Measurements from ENCODE around the gene CST7. TPM values are rescaled to one million over a fixed set of nuclear protein-coding genes. Genes with fewer than 3 reads are reported as not detected.

CST7 gene
- total RNA-seq, 1 donor from 2014 or later: not detected

GRCh38 chr20:24959591-24960301 lies 10.7 kb downstream of the CST7 start:
- peaks cover 12% of the 10 kb centered on the region for H3K27me3 Mint-ChIP-seq (ENCODE audit: unreplicated experiment)
- peaks cover 11% of the 10 kb centered on the region for H3K9me3 Mint-ChIP-seq (ENCODE audit: unreplicated experiment)
- no peak for DNase-seq
- peaks cover 13% of the 10 kb centered on the region for H3K36me3 Mint-ChIP-seq (ENCODE audit: unreplicated experiment)
- no peak overlapping the region for H3K27ac Mint-ChIP-seq (ENCODE audit: unreplicated experiment)
- TF ChIP-seq CTCF (IDR thresholded peaks at IDR 0.05; ENCODE audit: partially characterized antibody, unreplicated experiment): no peak
- H3K4me1 Mint-ChIP-seq (ENCODE audit: low read depth, unreplicated experiment): peaks cover 38% of the 10 kb centered on the region
- no peak overlapping the region for H3K4me3 Mint-ChIP-seq (ENCODE audit: unreplicated experiment)

GRCh38 chr20:24960302-24960801 lies 11.3 kb downstream of the CST7 start:
- H3K4me3 Mint-ChIP-seq (ENCODE audit: unreplicated experiment): no peak overlapping the region
- H3K27me3 Mint-ChIP-seq (ENCODE audit: unreplicated experiment): peaks cover 18% of the 10 kb centered on the region
- H3K36me3 Mint-ChIP-seq (ENCODE audit: unreplicated experiment): peaks cover 13% of the 10 kb centered on the region
- H3K9me3 Mint-ChIP-seq (ENCODE audit: unreplicated experiment): peaks cover 17% of the 10 kb centered on the region
- no peak overlapping the region for H3K27ac Mint-ChIP-seq (ENCODE audit: unreplicated experiment)
- H3K4me1 Mint-ChIP-seq (ENCODE audit: low read depth, unreplicated experiment): peaks cover 42% of the 10 kb centered on the region
- TF ChIP-seq CTCF (IDR thresholded peaks at IDR 0.05; ENCODE audit: partially characterized antibody, unreplicated experiment): no peak
- no peak for DNase-seq

- no peak for TF ChIP-seq CTCF (IDR thresholded peaks at IDR 0.05; ENCODE audit: partially characterized antibody, unreplicated experiment)
- no peak for DNase-seq
- Mint-ChIP-seq H3K9me3 (ENCODE audit: unreplicated experiment) (peaks cover 20% of the 10 kb centered on the region), H3K4me1 (ENCODE audit: low read depth, unreplicated experiment) (peaks cover 47% of the 10 kb centered on the region), H3K27ac (ENCODE audit: unreplicated experiment) (peak overlapping the region; percentile 70), H3K4me3 (ENCODE audit: unreplicated experiment) (no peak overlapping the region), H3K36me3 (ENCODE audit: unreplicated experiment) (peaks cover 13% of the 10 kb centered on the region), H3K27me3 (ENCODE audit: unreplicated experiment) (peaks cover 22% of the 10 kb centered on the region)
Measured at GRCh38 chr20:24960861-24961260, 11.8 kb downstream of the CST7 start.

GRCh38 chr20:24961384-24962181 lies 12.5 kb downstream of the CST7 start:
- Mint-ChIP-seq H3K4me1 (ENCODE audit: low read depth, unreplicated experiment) (peaks cover 54% of the 10 kb centered on the region), H3K9me3 (ENCODE audit: unreplicated experiment) (peaks cover 23% of the 10 kb centered on the region), H3K27ac (ENCODE audit: unreplicated experiment) (peak overlapping the region; percentile 99), H3K27me3 (ENCODE audit: unreplicated experiment) (peaks cover 23% of the 10 kb centered on the region), H3K4me3 (ENCODE audit: unreplicated experiment) (peak overlapping the region; percentile 7), H3K36me3 (ENCODE audit: unreplicated experiment) (peaks cover 13% of the 10 kb centered on the region)
- DNase-seq: no peak
- TF ChIP-seq CTCF (IDR thresholded peaks at IDR 0.05; ENCODE audit: partially characterized antibody, unreplicated experiment): no peak

GRCh38 chr20:24962182-24962492 lies 13.1 kb downstream of the CST7 start:
- Mint-ChIP-seq H3K27ac (ENCODE audit: unreplicated experiment) (peak overlapping the region; percentile 99), H3K4me1 (ENCODE audit: low read depth, unreplicated experiment) (peaks cover 54% of the 10 kb centered on the region), H3K4me3 (ENCODE audit: unreplicated experiment) (peak overlapping the region; percentile 87), H3K27me3 (ENCODE audit: unreplicated experiment) (peaks cover 23% of the 10 kb centered on the region), H3K9me3 (ENCODE audit: unreplicated experiment) (peaks cover 23% of the 10 kb centered on the region), H3K36me3 (ENCODE audit: unreplicated experiment) (peaks cover 13% of the 10 kb centered on the region)
- no peak for TF ChIP-seq CTCF (IDR thresholded peaks at IDR 0.05; ENCODE audit: partially characterized antibody, unreplicated experiment)
- no peak for DNase-seq

Measured in glutamatergic neuron (in vitro differentiated cells).